Naive thymus-derived CD8-positive, alpha-beta T cell (primary cell): ENCODE data around the gene CHRM4. TPM values are rescaled to one million over a fixed set of nuclear protein-coding genes. Genes with fewer than 3 reads are reported as not detected.
A peak's percentile ranks its signal among the peaks of the same experiment; 100 is the strongest.

Source experiments
- ATAC-seq, 2 donors: fragments of 150-1000 bp; cut with Tn5 transposase in 1 of 2; sonication (Bioruptor Pico), chemical (Tn5 transposase) in 1 of 2; 1 replicate in 1 of 2; 2 replicates in 1 of 2; pipeline ENCODE4 v1.10.0; 2021; ENCODE audit warnings: mild to moderate bottlenecking in 2 of 2, moderate library complexity in 2 of 2
- POLR2A ChIA-PET: fragments of 350-600 bp; sonication (Branson Sonifier 250); formaldehyde crosslinking; loops from one replicate; lab custom pipeline; 2021; ENCODE audit warnings: antibody characterized with exemption; lab: Charles Lee
- DNase-seq, 10 donors: peaks; one replicate each; pipeline versions ENCODE4 v3.0.0 to v3.0.0-alpha.2; 2020 to 2022
- H3K27ac Mint-ChIP-seq, 10 donors: one replicate each; pipeline ENCODE4 v1.8.0; 2020 to 2022; ENCODE audit warnings: mild to moderate bottlenecking in 10 of 10, mixed read lengths in 10 of 10, moderate library complexity in 4 of 10, inconsistent platforms in 1 of 10
- H3K27me3 Mint-ChIP-seq, 5 donors: one replicate each; pipeline ENCODE4 v1.8.0; 2021 to 2022; ENCODE audit warnings: mixed read lengths in 5 of 5
- H3K36me3 Mint-ChIP-seq, 3 donors: one replicate each; pipeline ENCODE4 v1.8.0; 2020 to 2022; ENCODE audit warnings: mixed read lengths in 3 of 3, mild to moderate bottlenecking in 2 of 3, inconsistent platforms in 1 of 3
- H3K4me1 Mint-ChIP-seq, 4 donors: one replicate each; pipeline ENCODE4 v1.8.0; 2021 to 2022; ENCODE audit warnings: mixed read lengths in 4 of 4
- H3K4me3 Mint-ChIP-seq, 10 donors: one replicate each; pipeline ENCODE4 v1.8.0; 2020 to 2022; ENCODE audit warnings: mild to moderate bottlenecking in 10 of 10, mixed read lengths in 10 of 10, moderate library complexity in 6 of 10, inconsistent platforms in 1 of 10
- H3K9me3 Mint-ChIP-seq, 9 donors: one replicate each; pipeline ENCODE4 v1.8.0; 2020 to 2022; ENCODE audit warnings: mixed read lengths in 9 of 9, mild to moderate bottlenecking in 3 of 9, inconsistent platforms in 1 of 9, moderate library complexity in 1 of 9
- polyA plus RNA-seq, 3 donors: library from polyadenylated mRNA; unstranded; fragments of 300-500 nt; fragmentation: Illumina TruSeq; gene quantifications; one replicate each; pipeline ENCODE4 v1.2.3, GENCODE V29; 2021
- total RNA-seq, 8 experiments: library from RNA in 2 of 8; stranded (reverse) in 2 of 8; gene quantifications; one replicate each; pipeline ENCODE4 v1.2.3 and lab custom pipeline; 2021 to 2026

CHRM4 gene
- total and polyA plus RNA-seq, 5 experiments from 2014 or later, result 0.16 to 0.73 (median 0.21) TPM; not detected in 1

GRCh38 chr11:46351148-46351547 is 40.4 kb downstream of the CHRM4 start:
- H3K9me3 Mint-ChIP-seq, result no peaks in the 10 kb centered on the region
- H3K4me1 Mint-ChIP-seq, result peaks cover 44 to 84% (median 80%) of the 10 kb centered on the region in 4 donors
- no peaks in the 10 kb centered on the region for H3K27me3 Mint-ChIP-seq
- peak overlapping the region; percentile 76 to 98 (median 87) for H3K4me3 Mint-ChIP-seq
- H3K27ac Mint-ChIP-seq, result peak overlapping the region; percentile 55 to 95 (median 93)
- H3K36me3 Mint-ChIP-seq, result peaks cover 0 to 16% (median 0%) of the 10 kb centered on the region in 3 donors
- POLR2A ChIA-PET, result interaction anchor here (0.9 to 15.9 kb wide), 9 partner anchors 8 to 350 kb away, joined by 3 to 303 read pairs (median 6); partner anchors contain the start of genes ARHGAP1, MDK and ZNF408
- DNase-seq (no peak), ATAC-seq (no peak)

GRCh38 chr11:46350695-46351094 is 40.9 kb downstream of the CHRM4 start:
- H3K27ac Mint-ChIP-seq, result peak overlapping the region; percentile 4 to 95 (median 93)
- no peaks in the 10 kb centered on the region for H3K27me3 Mint-ChIP-seq
- H3K4me3 Mint-ChIP-seq, result peak overlapping the region; percentile 39 to 98 (median 77)
- POLR2A ChIA-PET, result interaction anchor here (0.9 to 15.9 kb wide), 6 partner anchors 16 to 350 kb away, joined by 3 to 303 read pairs (median 12); partner anchors contain the start of genes ARHGAP1 and ZNF408
- H3K36me3 Mint-ChIP-seq, result peaks cover 0 to 12% (median 0%) of the 10 kb centered on the region in 3 donors
- ATAC-seq (no peak), DNase-seq (no peak)
- no peaks in the 10 kb centered on the region for H3K9me3 Mint-ChIP-seq
- H3K4me1 Mint-ChIP-seq, result peaks cover 44 to 84% (median 80%) of the 10 kb centered on the region in 4 donors

- Mint-ChIP-seq H3K4me3 (peak overlapping the region; percentile 78 to 98 (median 94)), H3K36me3 (peaks cover 0 to 5% (median 0%) of the 10 kb centered on the region in 3 donors), H3K27me3 (no peaks in the 10 kb centered on the region), H3K27ac (peak overlapping the region; percentile 91 to 98 (median 94)), H3K4me1 (peaks cover 53 to 87% (median 83%) of the 10 kb centered on the region in 4 donors), H3K9me3 (no peaks in the 10 kb centered on the region)
- ATAC-seq, result peak; percentile 33 to 51
- DNase-seq, result peak in 9 of 10 donors; percentile 28 to 78 (median 58)
- POLR2A ChIA-PET, result interaction anchor here (0.6 to 15.9 kb wide), 14 partner anchors 9 to 228 kb away, joined by 3 to 303 read pairs (median 7); partner anchors contain the start of gene CHRM4
These were observed 42.8 kb downstream of the CHRM4 start for GRCh38 chr11:46348566-46349401.

GRCh38 chr11:46347637-46348311 is 43.8 kb downstream of the CHRM4 start:
- peaks cover 0 to 5% (median 0%) of the 10 kb centered on the region in 3 donors for H3K36me3 Mint-ChIP-seq
- no peaks in the 10 kb centered on the region for H3K27me3 Mint-ChIP-seq
- H3K4me3 Mint-ChIP-seq, result peak overlapping the region; percentile 78 to 98 (median 94)
- peak in 1 of 10 donors; percentile 19 for DNase-seq
- H3K4me1 Mint-ChIP-seq, result peaks cover 54 to 87% (median 82%) of the 10 kb centered on the region in 4 donors
- ATAC-seq, result peak in 1 of 2 donors; percentile 0
- POLR2A ChIA-PET, result interaction anchor here (0.5 to 15.9 kb wide), 11 partner anchors 8 to 251 kb away, joined by 3 to 303 read pairs (median 7); no protein-coding TSS in a partner anchor
- no peaks in the 10 kb centered on the region for H3K9me3 Mint-ChIP-seq
- H3K27ac Mint-ChIP-seq, result peak overlapping the region; percentile 91 to 98 (median 94)

GRCh38 chr11:46346886-46347636 is 44.5 kb downstream of the CHRM4 start, which contains the start of gene DGKZ:
TSS of gene DGKZ (plus strand) at chr11:46347463. CDS start at chr11:46347660, 197 bp downstream.
- DNase-seq, result peak; percentile 85 to 96 (median 93)
- H3K27me3 Mint-ChIP-seq, result no peaks in the 10 kb centered on the region
- peaks cover 0 to 5% (median 0%) of the 10 kb centered on the region in 3 donors for H3K36me3 Mint-ChIP-seq
- peak within 1 kb of the TSS; percentile 91 to 98 (median 94) for H3K27ac Mint-ChIP-seq
- ATAC-seq, result peak; percentile 63 to 68
- peak within 1 kb of the TSS; percentile 78 to 98 (median 94) for H3K4me3 Mint-ChIP-seq
- POLR2A ChIA-PET, result interaction anchor here (0.6 to 15.9 kb wide), 5 partner anchors 15 to 31 kb away, joined by 3 to 303 read pairs (median 3); no protein-coding TSS in a partner anchor
- H3K9me3 Mint-ChIP-seq, result no peaks in the 10 kb centered on the region
- peaks cover 56 to 89% (median 83%) of the 10 kb centered on the region in 4 donors for H3K4me1 Mint-ChIP-seq

GRCh38 chr11:46345881-46346484 is 45.6 kb downstream of the CHRM4 start:
- POLR2A ChIA-PET, result interaction anchor here (0.6 to 15.9 kb wide), 7 partner anchors 9 to 35 kb away, joined by 3 to 303 read pairs (median 4); no protein-coding TSS in a partner anchor
- H3K27ac Mint-ChIP-seq, result peak overlapping the region; percentile 60 to 95 (median 88)
- DNase-seq (no peak), ATAC-seq (no peak)
- no peaks in the 10 kb centered on the region for H3K9me3 Mint-ChIP-seq
- no peaks in the 10 kb centered on the region for H3K27me3 Mint-ChIP-seq
- H3K4me1 Mint-ChIP-seq, result peaks cover 59 to 89% (median 83%) of the 10 kb centered on the region in 4 donors
- peak overlapping the region; percentile 78 to 96 (median 88) for H3K4me3 Mint-ChIP-seq
- peaks cover 0 to 2% (median 0%) of the 10 kb centered on the region in 3 donors for H3K36me3 Mint-ChIP-seq

GRCh38 chr11:46345131-46345597 is 46.4 kb downstream of the CHRM4 start:
- ATAC-seq (no peak), DNase-seq (no peak)
- POLR2A ChIA-PET, result interaction anchor here (0.5 to 15.9 kb wide), 6 partner anchors 8 to 35 kb away, joined by 4 to 303 read pairs (median 18); no protein-coding TSS in a partner anchor
- Mint-ChIP-seq H3K9me3 (no peaks in the 10 kb centered on the region), H3K4me1 (peaks cover 58 to 83% (median 81%) of the 10 kb centered on the region in 4 donors), H3K4me3 (peak overlapping the region; percentile 78 to 96 (median 87)), H3K27ac (peak overlapping the region; percentile 34 to 95 (median 86)), H3K36me3 (no peaks in the 10 kb centered on the region), H3K27me3 (no peaks in the 10 kb centered on the region)

- no peak for DNase-seq
- no peaks in the 10 kb centered on the region for H3K36me3 Mint-ChIP-seq
- peak overlapping the region; percentile 26 to 95 (median 77) for H3K27ac Mint-ChIP-seq
- POLR2A ChIA-PET, result interaction anchor here (0.6 to 15.9 kb wide), 6 partner anchors 10 to 1720 kb away, joined by 3 to 303 read pairs (median 17); no protein-coding TSS in a partner anchor
- no peak for ATAC-seq
- H3K4me1 Mint-ChIP-seq, result peaks cover 50 to 83% (median 73%) of the 10 kb centered on the region in 4 donors
- no peaks in the 10 kb centered on the region for H3K27me3 Mint-ChIP-seq
- peak overlapping the region in 5 of 10 donors; percentile 3 to 15 (median 6) for H3K4me3 Mint-ChIP-seq
- no peaks in the 10 kb centered on the region for H3K9me3 Mint-ChIP-seq
These were observed 48.1 kb downstream of the CHRM4 start for GRCh38 chr11:46343520-46343919.

- POLR2A ChIA-PET, result interaction anchor here (2.2 to 15.9 kb wide), 4 partner anchors 10 to 31 kb away, joined by 4 to 303 read pairs (median 158); no protein-coding TSS in a partner anchor
- peak overlapping the region in 7 of 10 donors; percentile 7 to 69 (median 39) for H3K4me3 Mint-ChIP-seq
- no peaks in the 10 kb centered on the region for H3K27me3 Mint-ChIP-seq
- H3K4me1 Mint-ChIP-seq, result peaks cover 50 to 89% (median 78%) of the 10 kb centered on the region in 4 donors
- no peak for DNase-seq
- peak overlapping the region; percentile 47 to 90 (median 82) for H3K27ac Mint-ChIP-seq
- peak; percentile 21 to 28 for ATAC-seq
- H3K36me3 Mint-ChIP-seq, result peaks cover 0 to 2% (median 0%) of the 10 kb centered on the region in 3 donors
- H3K9me3 Mint-ChIP-seq, result no peaks in the 10 kb centered on the region
These were observed 49.3 kb downstream of the CHRM4 start for GRCh38 chr11:46342239-46342638.

GRCh38 chr11:46341454-46341853 is 50.1 kb downstream of the CHRM4 start:
- DNase-seq, result no peak
- Mint-ChIP-seq H3K4me1 (peaks cover 45 to 89% (median 74%) of the 10 kb centered on the region in 4 donors), H3K36me3 (peaks cover 0 to 5% (median 0%) of the 10 kb centered on the region in 3 donors), H3K9me3 (no peaks in the 10 kb centered on the region), H3K27ac (peak overlapping the region in 9 of 10 donors; percentile 60 to 90 (median 88)), H3K27me3 (no peaks in the 10 kb centered on the region), H3K4me3 (peak overlapping the region in 7 of 10 donors; percentile 12 to 69 (median 41))
- no peak for ATAC-seq
- POLR2A ChIA-PET, result interaction anchor here (5.2 to 15.9 kb wide), 3 partner anchors 10 to 25 kb away, joined by 30 to 303 read pairs (median 287); no protein-coding TSS in a partner anchor
